K562 (cell line): Measurements from ENCODE around the gene EIF2S1. TPM values are rescaled to one million over a fixed set of nuclear protein-coding genes. Genes with fewer than 3 reads are reported as not detected.
A peak's percentile ranks its signal among the peaks of the same experiment; 100 is the strongest.

ENCODE experiments used
- ATAC-seq: fragments of 200-7000 bp; cut with Tn5 transposase; 3 replicates; pipeline ENCODE4 v1.9.1; 2020; ENCODE audit warnings: moderate library complexity
- BruUV-seq: library from RNA; stranded (reverse); fragments of 400-500 nt; replicated peaks from 2 replicates; lab custom pipeline; 2021; lab: Mats Ljungman, UMichigan
- CTCF ChIA-PET: fragments of 300-600 bp; formaldehyde crosslinking; extraction: SDS; loops from one replicate; lab custom pipeline; 2021; ENCODE audit warnings: low intra/inter-chr PET ratio; lab: Yijun Ruan, JAX
- POLR2A ChIA-PET: fragments of 300-600, 350-650 bp; sonication (Branson Sonifier 250); formaldehyde crosslinking; extraction: SDS; loops from one replicate; lab custom pipeline; 2021; ENCODE audit warnings: antibody characterized with exemption, inconsistent platforms; lab: Yijun Ruan, JAX
- DNase-seq, 4 experiments: peaks; one replicate each; pipeline versions ENCODE4 v3.0.0 to v3.0.0-alpha.2; 2011 to 2018; ENCODE audit warnings: low spot score in 3 of 4, mixed read lengths in 3 of 4; ENCODE audit errors: extremely low read depth in 1 of 4
- FAIRE-seq: peaks from 2 replicates; lab custom pipeline; 2011; peaks lifted over from hg19 to GRCh38; lab: Jason Lieb, UNC
- H2AFZ ChIP-seq: 2 replicates; pipeline ENCODE4 v1.6.0; 2011; ENCODE audit warnings: low read depth, low read length, control low read depth, inconsistent platforms
- H3K27ac ChIP-seq: fragments of 200-600 bp; 3 replicates; pipeline ENCODE4 v1.8.0; 2011; ENCODE audit warnings: low read depth, mild to moderate bottlenecking, control low read depth, inconsistent platforms, low read length, moderate library complexity, mixed read lengths; ENCODE audit errors: extremely low read depth
- H3K27me3 ChIP-seq, 2 experiments: fragments of 300-600 bp in 1 of 2; 2 replicates in 1 of 2; 3 replicates in 1 of 2; pipeline versions ENCODE4 v1.6.0 to v1.8.0; 2011; ENCODE audit warnings: inconsistent platforms in 2 of 2, low read length in 2 of 2, mild to moderate bottlenecking in 1 of 2, mixed read lengths in 1 of 2, moderate library complexity in 1 of 2; ENCODE audit not compliant: control insufficient read depth in 2 of 2, insufficient read depth in 2 of 2
- H3K36me3 ChIP-seq: fragments of 300-600 bp; 3 replicates; pipeline ENCODE4 v1.8.0; 2011; ENCODE audit warnings: mild to moderate bottlenecking, low read length, inconsistent platforms; ENCODE audit not compliant: control insufficient read depth, insufficient read depth
- H3K4me1 ChIP-seq, 2 experiments: fragments of 200-600 bp in 1 of 2; replicated peaks in 1 of 2; 2 replicates in 1 of 2; 3 replicates in 1 of 2; pipeline versions ENCODE4 v1.5.1 to v1.8.0; 2011; ENCODE audit warnings: inconsistent platforms in 2 of 2, low read length in 2 of 2, mild to moderate bottlenecking in 1 of 2, mixed read lengths in 1 of 2, moderate library complexity in 1 of 2; ENCODE audit not compliant: control insufficient read depth in 2 of 2, insufficient read depth in 2 of 2
- H3K4me2 ChIP-seq: 2 replicates; pipeline ENCODE4 v1.6.1; 2011; ENCODE audit warnings: low read length, control low read depth, inconsistent platforms, mixed read lengths; ENCODE audit not compliant: insufficient read depth
- H3K4me3 ChIP-seq: fragments of 200-600 bp; sonication (generic), shearing (Covaris generic); 2 replicates; pipeline ENCODE4 v1.5.1; 2016; ENCODE audit warnings: control low read depth, inconsistent platforms
- H3K79me2 ChIP-seq: fragments of 200-600 bp; 3 replicates; pipeline ENCODE4 v1.8.0; 2011; ENCODE audit warnings: low read length, inconsistent platforms; ENCODE audit not compliant: control insufficient read depth, insufficient read depth
- H3K9ac ChIP-seq, 2 experiments: 2 replicates each; pipeline versions ENCODE4 v1.6.0 to v1.6.1; 2011; ENCODE audit warnings: low read depth in 2 of 2, low read length in 2 of 2, control low read depth in 1 of 2, inconsistent platforms in 1 of 2, mild to moderate bottlenecking in 1 of 2, mixed read lengths in 1 of 2; ENCODE audit not compliant: insufficient read depth in 1 of 2
- H3K9me1 ChIP-seq: one replicate; pipeline ENCODE4 v1.6.0; 2011; ENCODE audit warnings: inconsistent platforms, mild to moderate bottlenecking, low read length, moderate library complexity; ENCODE audit not compliant: control insufficient read depth, insufficient read depth
- H3K9me3 ChIP-seq: replicated peaks from 2 replicates; pipeline ENCODE4 v1.5.1; 2011; ENCODE audit warnings: low read depth, low read length, inconsistent platforms; ENCODE audit not compliant: control insufficient read depth, insufficient read depth
- H4K20me1 ChIP-seq: replicated peaks from 2 replicates; pipeline ENCODE4 v1.6.1; 2011; ENCODE audit warnings: low read length, inconsistent platforms, mixed read lengths; ENCODE audit not compliant: control insufficient read depth, insufficient read depth
- ATF3 ChIP-seq, 2 experiments: fragments of 450-650 bp in 1 of 2; sonication (generic) in 1 of 2; formaldehyde crosslinking in 1 of 2; IDR thresholded peaks in 1 of 2; conservative IDR thresholded peaks in 1 of 2; 2 replicates each; pipeline versions ENCODE4 v1.6.1 to v1.8.1; 2016 to 2023; ENCODE audit warnings: mild to moderate bottlenecking in 2 of 2, moderate library complexity in 2 of 2, inconsistent platforms in 1 of 2, missing genetic modification reagents in 1 of 2
- BCL6 ChIP-seq: fragments of 250-450 bp; sonication (Bioruptor Pico); IDR thresholded peaks from 2 replicates; pipeline ENCODE4 v1.4.0; 2020
- C11orf30 ChIP-seq: fragments of 450-650 bp; IDR thresholded peaks from 2 replicates; pipeline ENCODE4 v1.6.1; 2016; ENCODE audit warnings: low read depth, mild to moderate bottlenecking
- DPF2 ChIP-seq: fragments of 450-650 bp; IDR thresholded peaks from 2 replicates; pipeline ENCODE4 v1.6.1; 2016
- JUND ChIP-seq, 2 experiments: IDR thresholded peaks; 2 replicates in 1 of 2; 3 replicates in 1 of 2; pipeline ENCODE4 v1.6.1; 2011; ENCODE audit warnings: borderline replicate concordance in 2 of 2, low read depth in 2 of 2, low read length in 2 of 2, improper control_type of control experiment in 1 of 2, missing biosample characterization in 1 of 2, missing genetic modification characterization in 1 of 2, missing genetic modification reagents in 1 of 2
- LEF1 ChIP-seq: fragments of 450-650 bp; IDR thresholded peaks from 2 replicates; pipeline ENCODE4 v1.6.1; 2016; ENCODE audit warnings: mild to moderate bottlenecking
- MNT ChIP-seq, 2 experiments: fragments of 450-650 bp; conservative IDR thresholded peaks; 2 replicates each; pipeline ENCODE4 v1.6.1; 2017; ENCODE audit warnings: mild to moderate bottlenecking in 2 of 2, moderate library complexity in 2 of 2
- NCOA6 ChIP-seq: fragments of 450-650 bp; IDR thresholded peaks from 2 replicates; pipeline ENCODE4 v1.6.1; 2017; ENCODE audit warnings: mild to moderate bottlenecking
- NR3C1 ChIP-seq: sonication (generic); formaldehyde crosslinking; IDR thresholded peaks from 2 replicates; pipeline ENCODE4 v1.8.1; 2022; ENCODE audit warnings: missing genetic modification reagents
- POLR2A ChIP-seq: fragments of 450-650 bp; conservative IDR thresholded peaks from 2 replicates; pipeline ENCODE4 v1.6.1; 2016
- RFX7 ChIP-seq: fragments of 250-450 bp; sonication (Bioruptor Pico); IDR thresholded peaks from 2 replicates; pipeline ENCODE4 v1.5.1; 2021; ENCODE audit warnings: mild to moderate bottlenecking
- SP1 ChIP-seq: sonication (generic); formaldehyde crosslinking; IDR thresholded peaks from 2 replicates; pipeline ENCODE4 v1.8.1; 2022; ENCODE audit warnings: mild to moderate bottlenecking, missing genetic modification reagents
- TFAP4 ChIP-seq: sonication (generic); formaldehyde crosslinking; IDR thresholded peaks from 2 replicates; pipeline ENCODE4 v1.8.0; 2022; ENCODE audit warnings: missing genetic modification reagents, mild to moderate bottlenecking, moderate library complexity, borderline replicate concordance
- YY1 ChIP-seq, 3 experiments: IDR thresholded peaks; 2 replicates each; pipeline ENCODE4 v1.6.1; 2011; ENCODE audit warnings: low read length in 2 of 3, mild to moderate bottlenecking in 2 of 3, moderate library complexity in 2 of 3, borderline replicate concordance in 1 of 3, control low read depth in 1 of 3, low read depth in 1 of 3; ENCODE audit not compliant: insufficient read depth in 3 of 3, insufficient replicate concordance in 2 of 3, control insufficient read depth in 1 of 3, insufficient read length in 1 of 3; ENCODE audit errors: extremely low read depth in 1 of 3
- ZBTB7A ChIP-seq: IDR thresholded peaks from 2 replicates; pipeline ENCODE4 v1.6.1; 2011; ENCODE audit warnings: low read depth, mild to moderate bottlenecking, low read length, moderate library complexity, borderline replicate concordance; ENCODE audit not compliant: control insufficient read depth
- WGBS: fragments of 100-300 bp; shearing (Covaris generic); methylation state at CpG from one replicate; pipeline ENCODE4 v1.1.6; 2016; ENCODE audit warnings: low coverage, mixed read lengths; ENCODE audit not compliant: insufficient coverage; ENCODE audit errors: missing lambda C conversion rate; 5-methylcytosine and 5-hydroxymethylcytosine counted together
- in situ Hi-C: fragments of 300-500 bp; cut with MboI; formaldehyde crosslinking; loops from 4 replicates; pipeline ENCODE4 v1.15.0; 2018; ENCODE audit warnings: inconsistent platforms, mixed read lengths
- intact Hi-C: fragments of 100-400 bp; cut with micrococcal nuclease; formaldehyde crosslinking; loops from 2 replicates; pipeline ENCODE4 v1.14.2; 2022
- polyA plus RNA-seq, 8 experiments: library from polyadenylated mRNA; depleted of rRNA in 4 of 8; stranded (reverse) in 5 of 8; unstranded in 3 of 8; fragments of >200 nt; fragmentation: Nextera tagmentation in 2 of 8; fragmentation: Illumina TruSeq in 1 of 8; extraction: Ambion mirVana in 2 of 8; extraction: Trizol in 1 of 8; gene quantifications; 2 replicates each; pipeline versions ENCODE4 v1.2.1 to v1.2.3, GENCODE V29; 2011 to 2014; ENCODE audit warnings: inconsistent platforms in 1 of 8, missing spikeins in 1 of 8
- total RNA-seq, 7 experiments: library from RNA; depleted of rRNA in 6 of 7; stranded (reverse); fragments of >200 nt in 6 of 7; fragmentation: Illumina TruSeq in 2 of 7; extraction: Trizol in 2 of 7; gene quantifications; 2 replicates each; pipeline versions ENCODE4 v1.2.1 to v1.2.3, GENCODE V29; 2011 to 2021; ENCODE audit warnings: low replicate concordance in 1 of 7
- TF ChIP-seq, protein P1 (sequence below): fragments of 450-650 bp; IDR thresholded peaks from 2 replicates; pipeline ENCODE4 v1.6.1; 2016; ENCODE audit warnings: borderline replicate concordance

EIF2S1 gene
- total and polyA plus RNA-seq, 9 of the 15 experiments (the other 6 are each of a cell fraction or from before 2014, with no cell fraction given): 216 to 1,018 (median 332) TPM

GRCh38 chr14:67357969-67358354, 2.2 kb upstream of the EIF2S1 start:
- 0% methylated on average over 8 of the region's 9 CpGs for WGBS
- Histone ChIP-seq H3K36me3 (peaks cover 18% of the 10 kb centered on the region; the same call in 2 of the 3 replicates), H4K20me1 (peaks cover 3% of the 10 kb centered on the region; the same call in 1 of the 2 replicates), H3K9me3 (no peaks in the 10 kb centered on the region), H3K79me2 (peaks cover 82% of the 10 kb centered on the region), H3K27ac (peak overlapping the region; percentile 83), H3K4me3 (peak overlapping the region; percentile 85), H3K4me2 (peak overlapping the region; percentile 87), H3K9me1 (no peaks in the 10 kb centered on the region), H3K9ac (peak overlapping the region in 1 of 2 experiments; percentile 96; a peak in 2 of 4 replicates), H2AFZ (peak overlapping the region; percentile 78), H3K4me1 (peaks cover 2 to 15% of the 10 kb centered on the region in 2 experiments; a peak in 2 of 5 replicates), H3K27me3 (no peaks in the 10 kb centered on the region)
- in situ Hi-C loops (no loop called here), intact Hi-C loops (loop anchor here (5.0 kb wide), 1 partner anchor 116 kb away; the partner anchor contains the start of gene PALS1)
- BruUV-seq: no TSS peak
- CTCF ChIA-PET: no interaction called here
- peak; percentile 89 for FAIRE-seq
- POLR2A ChIA-PET: interaction anchor here (0.6 to 1.1 kb wide), 4 partner anchors 8 to 315 kb away, joined by 3 read pairs; no protein-coding TSS in a partner anchor
- peak; percentile 64 for ATAC-seq
- peak in 3 of 4 experiments; percentile 11 to 80 (median 56) for DNase-seq
- TF ChIP-seq LEF1: no peak
- TF ChIP-seq C11orf30: peak; percentile 67
- no peak for TF ChIP-seq RFX7 (CRISPR knock-in tag)
- peak in 1 of 3 experiments; percentile 63 for TF ChIP-seq YY1 (IDR thresholded peaks at IDR 0.05; ENCODE audit: borderline replicate concordance in 1 of 3, control insufficient read depth in 1 of 3, extremely low read depth in 1 of 3, insufficient read depth in 3 of 3, insufficient read length in 1 of 3, insufficient replicate concordance in 2 of 3, low read depth in 1 of 3, low read length in 2 of 3)
- no peak for TF ChIP-seq POLR2A
- TF ChIP-seq, protein P1, sequence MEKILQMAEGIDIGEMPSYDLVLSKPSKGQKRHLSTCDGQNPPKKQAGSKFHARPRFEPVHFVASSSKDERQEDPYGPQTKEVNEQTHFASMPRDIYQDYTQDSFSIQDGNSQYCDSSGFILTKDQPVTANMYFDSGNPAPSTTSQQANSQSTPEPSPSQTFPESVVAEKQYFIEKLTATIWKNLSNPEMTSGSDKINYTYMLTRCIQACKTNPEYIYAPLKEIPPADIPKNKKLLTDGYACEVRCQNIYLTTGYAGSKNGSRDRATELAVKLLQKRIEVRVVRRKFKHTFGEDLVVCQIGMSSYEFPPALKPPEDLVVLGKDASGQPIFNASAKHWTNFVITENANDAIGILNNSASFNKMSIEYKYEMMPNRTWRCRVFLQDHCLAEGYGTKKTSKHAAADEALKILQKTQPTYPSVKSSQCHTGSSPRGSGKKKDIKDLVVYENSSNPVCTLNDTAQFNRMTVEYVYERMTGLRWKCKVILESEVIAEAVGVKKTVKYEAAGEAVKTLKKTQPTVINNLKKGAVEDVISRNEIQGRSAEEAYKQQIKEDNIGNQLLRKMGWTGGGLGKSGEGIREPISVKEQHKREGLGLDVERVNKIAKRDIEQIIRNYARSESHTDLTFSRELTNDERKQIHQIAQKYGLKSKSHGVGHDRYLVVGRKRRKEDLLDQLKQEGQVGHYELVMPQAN: no peak
- peak in 1 of 2 experiments; percentile 23; a peak in 1 of 4 replicates for TF ChIP-seq MNT (conservative IDR thresholded peaks at IDR 0.05)
- no peak for TF ChIP-seq BCL6 (CRISPR knock-in tag)
- TF ChIP-seq NCOA6: no peak
- TF ChIP-seq ZBTB7A: peak; percentile 92
- no peak for TF ChIP-seq TFAP4 (CRISPR knock-in tag)
- TF ChIP-seq SP1 (CRISPR knock-in tag): no peak
- peak; percentile 59 for TF ChIP-seq DPF2
- TF ChIP-seq ATF3 (IDR thresholded peaks at IDR 0.05): peak; percentile 55
- no peak for TF ChIP-seq ATF3 (CRISPR knock-in tag; conservative IDR thresholded peaks at IDR 0.05)
- no peak for TF ChIP-seq NR3C1 (CRISPR knock-in tag)
- TF ChIP-seq JUND (IDR thresholded peaks at IDR 0.05; ENCODE audit: borderline replicate concordance, low read depth, low read length): peak; percentile 73; the same call in 1 of the 2 replicates
- TF ChIP-seq JUND (tag; IDR thresholded peaks at IDR 0.05; ENCODE audit: borderline replicate concordance, low read depth, low read length): peak; percentile 26; the same call in 1 of the 3 replicates
